HG02588 (cell line): ENCODE data around the gene EEPD1.

Source experiments
- ATAC-seq: cut with Tn5 transposase; IDR thresholded peaks from one replicate; pipeline ENCODE4 v1.9.1; 2021; ENCODE audit warnings: mild to moderate bottlenecking, moderate library complexity; ENCODE audit not compliant: unreplicated experiment

EEPD1 gene

GRCh38 chr7:36154255-36155212 lies 1.5 kb downstream of the EEPD1 start:
- ATAC-seq = no peak

- ATAC-seq = no peak
Observed at GRCh38 chr7:36155811-36156361, 2.8 kb downstream of the EEPD1 start.

- no peak for ATAC-seq
Observed at GRCh38 chr7:36157527-36158320, 4.7 kb downstream of the EEPD1 start.

GRCh38 chr7:36158321-36158605 lies 5.2 kb downstream of the EEPD1 start:
- ATAC-seq = no peak

- no peak for ATAC-seq
Observed at GRCh38 chr7:36159618-36160017, 6.6 kb downstream of the EEPD1 start.

GRCh38 chr7:36160313-36160712 lies 7.3 kb downstream of the EEPD1 start:
- no peak for ATAC-seq

- ATAC-seq = no peak
Observed at GRCh38 chr7:36161996-36162395, 8.9 kb downstream of the EEPD1 start.

- ATAC-seq = no peak
Observed at GRCh38 chr7:36165059-36165458, 12.0 kb downstream of the EEPD1 start.

GRCh38 chr7:36165802-36166201 lies 12.7 kb downstream of the EEPD1 start:
- no peak for ATAC-seq

- no peak for ATAC-seq
Observed at GRCh38 chr7:36167403-36168050, 14.5 kb downstream of the EEPD1 start.

GRCh38 chr7:36171503-36171902 lies 18.4 kb downstream of the EEPD1 start:
- ATAC-seq = no peak

GRCh38 chr7:36175886-36176285 lies 22.8 kb downstream of the EEPD1 start:
- no peak for ATAC-seq

GRCh38 chr7:36176697-36177096 lies 23.6 kb downstream of the EEPD1 start:
- no peak for ATAC-seq

GRCh38 chr7:36180121-36180520 lies 27.1 kb downstream of the EEPD1 start:
- no peak for ATAC-seq

GRCh38 chr7:36181668-36182067 lies 28.6 kb downstream of the EEPD1 start:
- ATAC-seq = no peak

GRCh38 chr7:36182854-36183604 lies 30.0 kb downstream of the EEPD1 start:
- no peak for ATAC-seq

GRCh38 chr7:36185092-36185491 lies 32.0 kb downstream of the EEPD1 start:
- no peak for ATAC-seq

- no peak for ATAC-seq
Observed at GRCh38 chr7:36185756-36186155, 32.7 kb downstream of the EEPD1 start.

GRCh38 chr7:36186359-36187121 lies 33.5 kb downstream of the EEPD1 start:
- ATAC-seq = no peak

GRCh38 chr7:36188266-36188665 lies 35.2 kb downstream of the EEPD1 start:
- no peak for ATAC-seq
